ENCODE measurements around the gene GABRR3. TPM values are rescaled to one million over a fixed set of nuclear protein-coding genes. Genes with fewer than 3 reads are reported as not detected.

GABRR3 gene
- total RNA-seq, 1 donor from 2014 or later: not detected

DNA sequence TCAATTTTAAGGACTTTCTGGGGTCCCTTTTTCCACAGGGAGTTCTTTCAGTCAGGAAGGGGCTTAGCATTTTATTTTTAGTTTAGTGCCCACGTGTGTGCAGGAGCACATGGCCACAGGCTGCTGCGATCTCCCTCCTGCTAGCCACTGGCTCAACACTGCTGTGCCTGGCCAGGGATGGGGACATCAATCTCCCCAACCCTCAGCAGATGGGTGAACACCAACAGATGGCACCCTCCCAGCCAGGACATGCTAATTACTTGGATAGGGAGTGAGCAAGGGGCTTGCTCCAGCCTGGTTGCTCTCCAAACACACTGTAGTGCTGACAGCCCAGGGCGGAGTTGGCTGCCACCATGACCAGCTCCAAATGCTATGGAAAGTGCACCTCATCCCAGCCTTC lies 55.5 kb downstream of the GABRR3 start:
- no peaks in the 10 kb centered on the region for H3K4me1 ChIP-seq
- no peaks in the 10 kb centered on the region for H3K9me3 ChIP-seq
- intact Hi-C loops (cut with DNase I): no loop called here
- no peaks in the 10 kb centered on the region for H3K36me3 ChIP-seq
- no peak overlapping the region for H3K27ac ChIP-seq
- no peak for DNase-seq (ENCODE audit: low spot score in 2 of 2)
- TF ChIP-seq, protein P1, sequence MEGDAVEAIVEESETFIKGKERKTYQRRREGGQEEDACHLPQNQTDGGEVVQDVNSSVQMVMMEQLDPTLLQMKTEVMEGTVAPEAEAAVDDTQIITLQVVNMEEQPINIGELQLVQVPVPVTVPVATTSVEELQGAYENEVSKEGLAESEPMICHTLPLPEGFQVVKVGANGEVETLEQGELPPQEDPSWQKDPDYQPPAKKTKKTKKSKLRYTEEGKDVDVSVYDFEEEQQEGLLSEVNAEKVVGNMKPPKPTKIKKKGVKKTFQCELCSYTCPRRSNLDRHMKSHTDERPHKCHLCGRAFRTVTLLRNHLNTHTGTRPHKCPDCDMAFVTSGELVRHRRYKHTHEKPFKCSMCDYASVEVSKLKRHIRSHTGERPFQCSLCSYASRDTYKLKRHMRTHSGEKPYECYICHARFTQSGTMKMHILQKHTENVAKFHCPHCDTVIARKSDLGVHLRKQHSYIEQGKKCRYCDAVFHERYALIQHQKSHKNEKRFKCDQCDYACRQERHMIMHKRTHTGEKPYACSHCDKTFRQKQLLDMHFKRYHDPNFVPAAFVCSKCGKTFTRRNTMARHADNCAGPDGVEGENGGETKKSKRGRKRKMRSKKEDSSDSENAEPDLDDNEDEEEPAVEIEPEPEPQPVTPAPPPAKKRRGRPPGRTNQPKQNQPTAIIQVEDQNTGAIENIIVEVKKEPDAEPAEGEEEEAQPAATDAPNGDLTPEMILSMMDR (IDR thresholded peaks at IDR 0.05): no peak
- H3K27me3 ChIP-seq: no peaks in the 10 kb centered on the region
- no peak overlapping the region for H3K4me3 ChIP-seq

DNA sequence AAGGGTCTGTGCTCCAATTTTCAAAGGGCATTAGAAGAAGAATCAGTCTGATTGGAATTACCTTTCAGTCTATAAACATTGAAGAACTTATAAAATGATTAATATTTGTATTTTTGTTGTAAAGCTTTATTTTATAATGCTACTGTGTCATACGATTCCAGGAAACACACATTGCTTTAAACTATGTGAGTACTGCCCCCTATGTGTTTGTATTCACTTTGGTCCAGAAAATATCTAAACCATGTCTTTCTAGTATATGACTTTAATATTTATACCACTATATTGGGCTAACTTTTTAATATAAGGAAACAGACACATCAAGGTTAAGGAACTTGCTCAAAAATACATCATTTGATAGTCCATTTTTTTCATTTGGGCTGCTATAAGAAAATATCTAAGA lies 59.6 kb downstream of the GABRR3 start:
- DNase-seq (ENCODE audit: low spot score in 2 of 2): no peak
- Histone ChIP-seq H3K27me3 (no peaks in the 10 kb centered on the region), H3K9me3 (no peaks in the 10 kb centered on the region), H3K27ac (no peak overlapping the region), H3K4me1 (peaks cover 0 to 5% of the 10 kb centered on the region in 2 donors), H3K36me3 (no peaks in the 10 kb centered on the region), H3K4me3 (no peak overlapping the region)
- intact Hi-C loops (cut with DNase I): no loop called here
- TF ChIP-seq, protein P1 (IDR thresholded peaks at IDR 0.05): no peak

DNA sequence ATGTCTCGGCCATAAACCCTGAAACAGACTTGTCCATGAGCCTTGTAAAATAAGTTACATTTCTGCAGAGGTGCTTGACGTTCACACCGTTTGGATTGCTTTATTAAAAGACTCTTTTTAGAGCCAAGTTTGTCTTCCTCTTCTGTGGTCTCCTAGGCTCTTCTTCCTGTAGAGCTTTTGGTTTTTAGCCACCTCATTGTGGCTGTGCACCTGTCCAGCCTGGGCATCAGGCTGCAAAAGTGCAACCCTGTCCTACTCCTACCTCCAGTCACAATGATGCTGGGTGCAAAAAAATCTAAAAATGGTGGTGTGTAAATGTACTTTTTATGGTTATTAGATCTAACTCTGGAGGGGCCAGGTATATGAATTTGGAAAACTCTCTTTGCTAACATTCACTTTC lies 60.1 kb downstream of the GABRR3 start:
- Histone ChIP-seq H3K4me3 (no peak overlapping the region), H3K27me3 (no peaks in the 10 kb centered on the region), H3K4me1 (peaks cover 0 to 5% of the 10 kb centered on the region in 2 donors), H3K36me3 (no peaks in the 10 kb centered on the region), H3K27ac (no peak overlapping the region), H3K9me3 (no peaks in the 10 kb centered on the region)
- DNase-seq (ENCODE audit: low spot score in 2 of 2): no peak
- TF ChIP-seq, protein P1 (IDR thresholded peaks at IDR 0.05): no peak
- intact Hi-C loops (cut with DNase I): no loop called here

DNA sequence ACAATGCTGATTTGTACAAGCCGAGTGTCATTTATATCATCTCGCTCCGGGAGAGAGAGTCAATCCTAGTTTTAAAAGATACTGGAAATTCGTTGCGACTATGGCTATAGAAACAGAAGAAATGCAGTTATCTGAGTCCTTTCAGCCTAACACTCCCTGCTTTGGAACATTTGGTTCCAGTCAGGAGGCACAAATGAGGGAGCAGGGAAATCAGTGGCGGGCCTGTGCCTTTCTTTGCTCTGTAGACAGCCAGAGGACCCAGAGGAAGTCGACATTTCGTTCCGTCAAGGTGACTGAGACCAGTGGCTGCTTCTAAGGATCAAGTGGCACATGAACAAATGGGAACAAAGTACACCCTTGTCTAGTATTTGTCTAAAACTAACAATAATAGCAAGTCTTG lies 62.1 kb downstream of the GABRR3 start:
- intact Hi-C loops (cut with DNase I): loop anchor here (1.0 kb wide), 1 partner anchor 152 kb away; no protein-coding TSS in a partner anchor
- H3K4me1 ChIP-seq: peaks cover 0 to 8% of the 10 kb centered on the region in 2 donors
- peak overlapping the region in 1 of 2 donors; percentile 88 for H3K27ac ChIP-seq
- no peaks in the 10 kb centered on the region for H3K27me3 ChIP-seq
- H3K36me3 ChIP-seq: no peaks in the 10 kb centered on the region
- DNase-seq (ENCODE audit: low spot score in 2 of 2): no peak
- TF ChIP-seq, protein P1 (IDR thresholded peaks at IDR 0.05): no peak
- peak overlapping the region; percentile 78 to 89 for H3K4me3 ChIP-seq
- H3K9me3 ChIP-seq: no peaks in the 10 kb centered on the region

DNA sequence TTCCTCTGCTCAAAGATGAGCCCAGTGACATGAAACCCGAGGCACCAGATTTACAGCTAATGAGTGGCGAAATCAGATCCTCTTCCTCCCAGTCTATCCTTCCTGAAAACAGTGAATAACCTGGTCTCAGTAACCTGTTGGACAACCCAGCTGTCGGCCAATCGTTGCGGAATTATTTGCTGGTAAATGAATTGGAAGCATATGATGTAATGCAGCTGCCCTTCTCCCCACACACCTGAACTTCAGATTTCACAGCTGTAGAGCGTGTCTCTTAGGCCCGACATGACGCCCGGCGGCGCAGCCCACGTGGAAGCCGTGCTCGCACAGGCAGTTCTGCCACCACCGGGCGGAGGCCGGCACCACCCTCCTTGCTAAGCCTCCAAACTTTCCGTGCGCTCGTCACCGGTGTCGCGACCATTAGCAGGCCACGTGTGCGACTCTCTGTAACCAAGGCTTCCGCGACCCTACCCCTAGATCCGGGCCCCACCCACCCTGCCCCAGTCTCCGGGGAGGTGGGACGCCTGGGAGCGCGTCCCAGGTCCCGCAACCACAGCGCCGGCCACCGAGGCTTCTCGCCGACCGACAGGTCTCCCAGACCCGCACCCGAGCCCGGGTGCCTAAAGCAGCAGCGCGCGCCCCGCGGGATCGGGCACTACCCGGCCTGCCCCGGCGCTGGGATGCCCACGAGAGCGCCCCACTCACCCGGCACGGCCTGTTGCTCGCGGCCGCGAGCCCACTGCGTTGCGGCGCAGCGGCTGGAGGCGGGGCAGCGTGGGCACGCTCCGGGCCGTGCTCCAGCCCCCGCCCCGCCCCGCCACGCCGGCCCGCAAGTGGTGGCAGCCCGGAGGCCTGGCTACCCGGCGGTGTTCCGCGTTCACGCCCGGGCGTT lies 63.2 kb downstream of the GABRR3 start, which contains the start of gene RIOX2:
Gene RIOX2 (minus strand): TSS at position 753 of the 889 bp plus-strand sequence. CDS start 4,838 bp downstream, outside the sequence.
- peaks cover 0 to 8% of the 10 kb centered on the region in 2 donors for H3K4me1 ChIP-seq
- intact Hi-C loops (cut with DNase I): loop anchor here (1.0 kb wide), 1 partner anchor 151 kb away; no protein-coding TSS in a partner anchor
- H3K9me3 ChIP-seq: no peaks in the 10 kb centered on the region
- TF ChIP-seq, protein P1 (IDR thresholded peaks at IDR 0.05): peak in 1 of 3 experiments; percentile 21
- H3K27ac ChIP-seq: peak within 1 kb of the TSS; percentile 87 to 88
- DNase-seq (ENCODE audit: low spot score in 2 of 2): peak; percentile 24 to 82
- peak within 1 kb of the TSS; percentile 78 to 89 for H3K4me3 ChIP-seq
- H3K27me3 ChIP-seq: no peaks in the 10 kb centered on the region
- peaks cover 0 to 5% of the 10 kb centered on the region in 2 donors for H3K36me3 ChIP-seq
